AG08396 (cell line): ENCODE results near the gene PHRF1.

Experiments
- DNase-seq: peaks from one replicate; pipeline ENCODE4 v3.0.0; 2012; ENCODE audit warnings: low spot score, mixed read lengths

Gene PHRF1

DNA sequence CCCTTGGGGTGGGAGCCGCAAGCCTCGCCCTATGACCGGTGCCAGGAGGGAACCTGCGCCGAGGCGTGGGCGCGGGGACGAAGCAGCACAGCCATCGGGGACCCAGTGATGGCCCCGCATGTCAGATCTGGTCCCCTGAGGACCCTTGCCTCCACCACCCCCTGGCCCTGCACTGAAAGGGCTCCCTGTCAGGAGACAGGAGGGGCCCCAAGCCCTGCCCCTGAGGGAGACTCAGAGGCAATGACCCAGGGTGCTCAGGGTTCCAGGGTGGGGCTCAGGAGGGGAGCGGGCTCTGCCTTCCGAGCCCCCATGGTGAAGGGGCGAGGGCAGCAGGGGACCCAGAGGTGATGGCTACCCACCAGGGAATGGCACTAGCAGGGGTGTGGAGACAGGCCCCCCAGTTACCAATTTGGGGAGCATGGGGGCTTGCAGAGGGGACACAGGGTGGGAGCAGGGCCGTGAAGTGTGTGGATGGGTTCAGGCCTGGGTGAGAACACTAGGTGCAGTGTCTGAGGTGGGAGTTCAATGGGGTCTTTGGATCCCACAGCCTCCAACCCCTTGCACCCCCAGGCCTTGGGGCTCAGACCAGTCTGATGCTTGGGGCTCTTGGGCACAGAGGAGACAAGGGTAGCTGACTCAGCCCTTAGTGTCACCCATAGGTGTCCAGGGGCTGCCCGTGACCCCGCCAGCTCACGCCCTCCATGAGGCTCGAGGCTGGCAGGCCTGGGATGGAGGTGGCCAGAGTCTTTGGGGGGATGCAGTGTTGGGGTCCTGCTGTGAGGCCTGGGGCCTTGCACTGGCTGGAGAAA is 38.4 kb upstream of the PHRF1 start:
- DNase-seq = peak; percentile 48

DNA sequence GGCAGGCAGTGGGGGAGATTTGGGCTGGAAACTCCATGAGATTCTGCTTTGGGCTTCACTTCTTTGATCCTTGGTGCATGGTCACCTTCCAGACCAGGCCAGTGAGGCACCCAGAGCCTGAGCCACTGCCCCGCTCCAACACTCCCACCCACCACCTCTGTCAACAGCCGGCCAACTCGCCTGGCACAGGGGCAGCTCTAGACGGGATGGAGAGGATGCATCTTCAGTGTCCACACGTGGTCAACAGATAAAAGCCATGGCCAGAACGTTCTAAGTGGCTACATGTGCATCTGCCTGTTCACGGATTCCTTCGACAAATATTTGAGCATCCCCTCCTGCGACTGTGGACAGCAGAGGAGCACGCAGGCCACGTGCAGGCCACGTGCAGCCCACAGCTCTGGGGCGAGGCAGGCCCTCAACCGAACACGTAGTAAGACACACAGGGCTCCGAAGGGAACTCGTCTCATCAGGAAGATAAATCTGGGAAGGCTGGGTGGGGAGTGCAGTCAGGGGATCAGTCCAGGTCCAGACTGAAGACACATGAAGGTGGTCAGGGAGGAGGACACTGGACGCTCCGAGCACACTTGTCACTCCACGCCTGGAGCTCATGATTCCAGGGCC is 37.7 kb upstream of the PHRF1 start:
- DNase-seq = no peak

DNA sequence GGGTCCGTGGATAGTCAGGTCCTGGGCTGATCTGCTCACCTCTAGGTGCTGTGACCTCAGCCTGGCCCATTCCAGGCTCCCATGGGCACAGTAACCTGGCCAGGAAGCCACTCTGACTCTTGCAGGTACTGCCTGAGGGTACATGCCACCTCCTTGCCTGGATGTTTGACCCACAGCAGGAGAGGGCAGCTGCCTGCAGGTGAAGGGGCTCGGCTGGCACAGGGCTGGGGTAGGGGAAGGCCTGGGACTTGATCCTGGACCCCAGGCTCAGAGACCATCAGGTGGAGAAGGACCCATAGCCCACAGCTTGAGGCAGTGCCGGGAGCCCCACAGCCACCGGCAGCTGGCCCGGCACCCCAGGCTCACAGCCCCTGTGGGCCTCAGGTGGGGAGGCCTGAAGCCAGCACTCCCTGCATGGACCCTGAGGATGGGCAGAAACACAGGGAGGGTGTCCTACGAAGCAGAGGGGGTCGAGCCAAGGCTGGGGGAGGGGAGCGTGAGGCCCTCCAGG is 36.2 kb upstream of the PHRF1 start:
- no peak for DNase-seq

DNA sequence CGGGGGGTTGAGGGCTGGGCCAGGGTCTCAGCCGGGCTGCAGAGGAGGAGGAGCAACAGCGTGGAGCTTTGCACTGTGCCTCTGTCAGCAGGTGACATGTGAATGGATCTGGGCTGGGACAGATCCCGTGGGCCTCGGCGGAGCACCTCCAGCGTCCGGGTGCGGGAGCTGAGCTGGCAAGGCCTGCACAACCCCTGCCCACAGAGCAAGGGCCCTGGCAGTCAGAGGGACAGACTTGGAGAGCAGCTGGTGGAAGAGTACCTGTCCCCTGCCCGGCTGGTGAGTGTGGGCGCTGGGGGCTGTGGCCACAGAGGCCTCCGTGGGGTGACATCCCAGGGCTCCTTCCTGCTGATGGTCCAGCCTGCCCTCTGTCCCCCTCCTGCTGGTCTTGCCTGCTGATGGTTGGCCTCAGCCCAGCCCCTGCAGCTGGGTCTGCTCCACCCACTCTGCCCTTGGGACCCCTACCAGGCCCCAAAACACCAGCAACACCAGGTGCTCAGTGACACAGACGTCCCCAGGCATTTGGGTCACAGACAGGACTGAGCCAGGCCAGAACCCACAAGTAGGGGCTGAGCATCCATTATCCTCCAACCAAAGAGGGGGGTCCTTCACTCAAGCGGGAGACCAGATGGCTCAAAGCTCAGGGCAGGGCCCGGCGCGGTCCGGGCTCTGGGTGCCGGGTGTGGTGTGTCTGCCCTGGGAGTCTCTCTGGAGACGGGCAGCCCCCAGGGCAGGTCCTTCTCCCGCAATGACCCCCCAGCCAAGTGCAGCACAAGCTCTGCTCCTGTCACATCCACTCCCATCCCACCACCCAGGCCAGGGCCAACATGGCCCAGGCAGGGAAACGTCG is 35.5 kb upstream of the PHRF1 start:
- no peak for DNase-seq

DNA sequence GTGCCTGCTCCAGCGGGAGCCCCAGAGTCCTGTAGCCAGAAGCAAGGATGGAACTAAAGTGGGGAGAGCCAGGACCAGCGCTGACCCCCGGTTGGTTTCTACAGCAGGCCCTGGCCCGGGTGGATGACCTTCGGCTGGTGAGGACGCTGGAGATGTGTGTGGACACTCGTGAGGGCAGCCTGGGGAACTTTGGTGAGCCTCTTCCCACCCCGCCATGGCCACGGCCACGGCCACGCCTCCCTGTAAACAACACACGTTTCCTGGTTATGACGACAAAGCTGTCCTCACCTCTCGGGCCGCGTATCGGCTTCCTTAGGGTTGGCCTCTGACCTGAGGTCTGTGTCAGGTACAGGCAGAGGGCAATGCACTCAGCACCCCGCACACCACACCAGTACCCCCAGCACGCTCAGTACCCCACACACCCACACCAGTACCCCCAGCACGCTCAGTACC is 34.8 kb upstream of the PHRF1 start:
- no peak for DNase-seq

DNA sequence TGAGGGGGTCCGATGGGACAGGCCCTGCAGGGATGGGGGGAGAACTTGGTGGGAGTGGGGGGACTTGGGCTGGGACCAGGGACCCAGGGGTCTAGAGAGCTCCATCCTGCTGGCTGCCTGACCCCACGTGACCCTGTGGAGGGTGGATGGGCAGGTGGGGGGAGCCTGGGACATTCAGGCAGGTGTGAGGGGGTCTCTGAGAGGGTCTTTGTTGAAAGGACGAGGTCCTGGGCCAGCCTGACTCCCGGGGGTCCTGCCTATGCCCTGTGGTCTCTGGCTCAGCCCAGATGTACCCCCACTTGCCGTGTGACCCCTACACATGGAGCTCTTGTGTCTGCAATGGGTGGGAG is 31.5 kb upstream of the PHRF1 start:
- DNase-seq = no peak

DNA sequence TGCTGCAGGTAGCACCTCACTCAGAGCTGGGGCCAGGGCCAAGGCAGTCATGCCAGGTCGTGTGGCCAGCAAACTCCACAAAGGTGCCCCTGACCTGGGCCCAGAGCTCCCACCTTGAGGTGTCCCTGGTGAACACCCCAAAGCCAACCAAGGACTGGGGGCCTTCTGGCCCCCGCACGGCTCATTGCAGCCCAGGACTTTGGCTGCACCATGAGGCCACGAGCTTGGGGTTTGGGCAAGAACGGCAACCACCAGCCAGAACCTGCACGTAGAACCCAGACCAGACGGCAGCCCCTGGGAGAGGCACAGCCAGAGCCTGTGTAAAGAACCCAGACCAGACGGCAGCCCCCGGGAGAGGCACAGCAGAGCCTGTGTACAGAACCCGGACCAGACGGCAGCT is 31.1 kb upstream of the PHRF1 start:
- DNase-seq = no peak

DNA sequence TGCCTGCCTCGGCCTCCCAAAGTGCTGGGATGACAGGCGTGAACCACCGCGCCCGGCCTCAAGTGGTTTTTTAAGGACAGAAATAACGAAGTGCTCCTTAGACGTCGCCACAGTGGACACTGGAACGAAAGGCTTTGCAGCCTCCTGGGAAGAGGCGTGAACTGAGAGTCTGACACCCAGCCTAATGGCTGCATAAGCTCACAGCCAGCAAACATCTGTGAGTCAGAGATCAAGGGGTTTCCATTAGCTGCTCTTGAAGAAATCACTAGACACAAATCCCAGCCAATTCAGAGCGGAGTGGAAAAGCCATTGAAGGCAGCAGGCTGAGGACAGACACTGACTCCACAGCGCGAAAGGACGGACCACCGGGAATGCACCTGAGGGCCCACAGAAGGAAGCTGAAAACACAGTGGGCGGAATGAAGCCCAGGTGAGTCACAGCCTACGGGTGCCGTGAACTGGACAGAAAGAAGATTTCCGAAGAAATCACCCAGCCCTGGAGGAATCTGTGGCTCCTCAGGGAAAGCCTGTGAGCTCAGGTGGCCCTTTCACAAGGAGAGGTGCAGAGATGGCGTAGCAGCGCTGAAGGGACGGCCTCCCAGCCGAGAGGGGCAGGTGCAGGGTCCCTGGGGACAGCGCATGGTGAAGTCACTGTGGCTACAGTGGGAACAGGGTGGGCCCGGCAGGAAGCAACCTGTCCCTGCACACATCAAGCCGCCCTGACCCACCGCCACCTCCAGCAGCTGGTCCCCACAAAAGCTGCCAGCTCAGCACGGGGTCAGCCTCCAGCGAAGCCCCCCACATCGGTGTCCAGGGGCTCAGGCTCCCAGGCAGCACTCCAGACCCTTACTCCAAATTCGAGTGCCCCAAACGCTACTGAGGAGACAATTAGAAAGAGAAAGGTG is 27.3 kb upstream of the PHRF1 start:
- no peak for DNase-seq

DNA sequence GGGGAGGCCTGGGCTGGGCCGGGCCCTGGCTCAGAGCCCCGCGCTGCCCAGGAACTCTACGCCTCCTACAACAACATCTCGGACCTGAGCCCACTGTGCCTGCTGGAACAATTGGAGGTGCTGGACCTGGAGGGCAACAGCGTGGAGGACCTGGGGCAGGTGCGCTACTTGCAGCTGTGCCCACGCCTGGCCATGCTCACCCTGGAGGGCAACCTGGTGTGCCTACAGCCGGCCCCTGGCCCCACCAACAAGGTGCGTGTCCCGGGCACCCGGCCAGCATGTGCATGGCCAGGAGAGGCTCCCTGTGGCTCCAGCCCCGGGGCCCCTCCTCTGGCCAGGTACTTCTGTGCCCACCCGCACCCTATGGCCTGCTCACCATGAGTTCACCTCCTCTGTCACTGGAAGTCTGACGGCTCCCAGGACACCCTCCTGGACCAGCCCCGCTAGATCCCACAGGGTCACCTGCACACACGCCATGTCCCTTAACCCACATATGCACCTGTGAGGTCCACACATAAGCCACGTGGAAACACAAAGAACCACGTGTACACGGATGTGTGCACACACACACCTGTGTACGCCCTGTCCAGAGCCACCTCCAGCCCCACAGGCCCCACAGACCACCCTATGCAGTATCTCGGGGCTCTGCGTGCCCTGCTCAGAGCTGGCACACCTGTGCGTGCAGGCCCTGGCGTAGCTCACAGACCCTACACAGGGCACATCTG is 26.1 kb upstream of the PHRF1 start:
- DNase-seq = no peak

DNA sequence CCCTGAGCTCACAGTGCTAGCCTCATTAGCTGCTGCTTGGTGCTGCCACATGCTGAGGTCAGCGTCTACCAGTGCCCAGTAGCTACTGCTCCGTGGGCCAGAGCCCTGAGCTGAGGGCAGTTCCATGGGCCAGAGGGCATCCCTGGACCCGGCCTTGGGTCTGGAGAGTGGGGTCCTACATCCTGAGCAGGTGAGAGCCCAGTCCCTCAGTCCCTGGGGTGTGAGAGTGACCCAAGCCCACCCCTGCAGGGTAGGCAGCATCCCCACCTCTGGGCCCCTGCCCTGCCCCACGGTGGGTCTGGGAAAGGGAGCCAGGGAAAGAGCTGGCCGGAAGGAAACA is 25.6 kb upstream of the PHRF1 start:
- no peak for DNase-seq

DNA sequence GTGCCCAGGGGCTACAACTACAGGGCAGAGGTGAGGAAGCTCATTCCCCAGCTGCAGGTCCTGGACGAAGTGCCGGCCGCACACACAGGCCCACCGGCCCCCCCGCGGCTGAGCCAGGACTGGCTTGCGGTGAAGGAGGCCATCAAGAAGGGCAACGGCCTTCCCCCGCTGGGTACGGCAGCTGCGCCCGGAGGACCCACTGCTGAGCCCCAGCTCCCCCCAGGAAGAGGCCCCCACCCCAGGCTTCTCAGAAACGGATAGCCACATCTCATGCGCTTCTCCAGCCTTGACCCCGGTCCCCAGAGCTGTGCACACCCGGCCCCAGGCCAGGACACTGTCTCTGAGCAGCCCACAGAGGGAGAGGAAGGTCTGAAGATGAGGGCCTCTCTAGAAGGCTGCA is 25.1 kb upstream of the PHRF1 start:
- no peak for DNase-seq

DNA sequence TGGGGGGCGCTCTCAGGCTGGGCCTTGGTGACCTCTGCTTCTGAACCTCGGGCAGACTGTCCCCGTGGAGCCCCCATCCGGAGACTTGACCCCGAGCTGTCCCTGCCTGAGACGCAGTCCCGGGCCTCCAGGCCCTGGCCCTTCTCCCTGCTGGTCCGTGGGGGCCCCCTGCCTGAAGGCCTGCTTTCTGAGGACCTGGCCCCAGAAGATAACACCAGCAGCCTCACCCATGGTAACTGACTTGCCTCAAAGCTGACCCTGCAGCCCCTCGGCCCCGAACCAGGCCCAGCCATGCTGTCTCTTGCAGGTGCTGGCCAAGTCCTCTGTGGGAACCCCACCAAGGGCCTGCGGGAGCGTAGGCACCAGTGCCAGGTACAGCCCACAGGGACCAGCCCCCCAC is 24.7 kb upstream of the PHRF1 start:
- no peak for DNase-seq

DNA sequence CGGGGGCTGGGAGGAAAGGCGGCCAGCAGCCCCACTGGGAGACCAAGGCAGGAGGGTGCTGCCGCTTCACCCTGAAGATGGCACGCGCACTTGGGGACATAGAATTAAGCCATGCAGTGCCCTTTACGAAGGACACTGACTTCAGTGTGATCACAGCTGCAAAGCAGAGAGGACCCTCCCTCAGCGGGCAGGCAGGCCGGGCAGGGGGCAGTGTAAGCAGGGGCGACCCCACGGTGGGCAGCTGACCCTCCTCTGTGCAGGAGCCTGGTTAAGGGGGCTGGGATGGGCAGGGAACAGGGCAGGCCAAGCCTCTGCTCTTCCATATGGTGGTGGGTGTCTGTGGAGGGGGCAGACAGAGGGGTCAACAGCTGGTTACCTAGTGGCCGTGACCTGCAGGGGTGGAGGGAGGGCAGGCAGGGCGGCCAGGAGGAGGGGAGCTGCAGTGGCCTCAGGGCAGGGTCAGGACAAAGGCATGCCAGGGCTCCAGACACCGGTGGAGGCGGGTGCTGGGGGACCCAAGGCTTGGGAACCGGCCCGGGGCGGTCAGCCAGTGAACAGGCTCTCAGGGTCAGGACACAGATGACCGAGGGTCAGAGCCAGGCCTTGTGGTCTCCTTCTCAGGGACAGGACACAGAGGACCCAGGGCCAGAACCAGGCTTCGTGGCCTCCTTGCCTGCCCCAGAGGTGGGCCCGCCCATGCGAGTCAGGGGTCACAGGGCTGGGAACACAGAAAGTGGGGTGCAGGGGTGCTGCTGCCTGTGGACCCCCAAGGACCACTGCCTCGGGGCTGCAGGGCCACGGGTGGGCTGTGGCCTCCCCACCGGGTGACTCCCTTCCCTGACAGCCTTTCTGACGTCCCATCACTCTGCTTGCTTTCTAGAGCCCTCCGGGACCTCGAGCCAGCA is 22.9 kb upstream of the PHRF1 start:
- DNase-seq = no peak

DNA sequence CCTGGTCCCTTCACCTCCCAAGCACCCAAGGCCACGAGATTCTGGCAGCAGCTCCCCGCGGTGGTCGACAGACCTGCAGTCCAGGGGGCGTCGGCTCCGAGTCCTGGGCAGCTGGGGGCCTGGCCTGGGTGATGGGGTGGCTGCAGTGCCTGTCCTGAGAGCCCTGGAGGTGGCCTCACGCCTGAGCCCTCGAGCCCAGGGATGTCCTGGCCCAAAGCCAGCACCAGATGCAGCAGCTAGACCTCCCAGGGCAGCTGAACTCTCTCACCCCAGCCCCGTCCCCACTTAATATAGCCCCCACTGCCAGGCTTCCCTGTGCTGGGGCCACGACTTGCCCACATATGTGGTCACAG is 22.3 kb upstream of the PHRF1 start:
- no peak for DNase-seq

DNA sequence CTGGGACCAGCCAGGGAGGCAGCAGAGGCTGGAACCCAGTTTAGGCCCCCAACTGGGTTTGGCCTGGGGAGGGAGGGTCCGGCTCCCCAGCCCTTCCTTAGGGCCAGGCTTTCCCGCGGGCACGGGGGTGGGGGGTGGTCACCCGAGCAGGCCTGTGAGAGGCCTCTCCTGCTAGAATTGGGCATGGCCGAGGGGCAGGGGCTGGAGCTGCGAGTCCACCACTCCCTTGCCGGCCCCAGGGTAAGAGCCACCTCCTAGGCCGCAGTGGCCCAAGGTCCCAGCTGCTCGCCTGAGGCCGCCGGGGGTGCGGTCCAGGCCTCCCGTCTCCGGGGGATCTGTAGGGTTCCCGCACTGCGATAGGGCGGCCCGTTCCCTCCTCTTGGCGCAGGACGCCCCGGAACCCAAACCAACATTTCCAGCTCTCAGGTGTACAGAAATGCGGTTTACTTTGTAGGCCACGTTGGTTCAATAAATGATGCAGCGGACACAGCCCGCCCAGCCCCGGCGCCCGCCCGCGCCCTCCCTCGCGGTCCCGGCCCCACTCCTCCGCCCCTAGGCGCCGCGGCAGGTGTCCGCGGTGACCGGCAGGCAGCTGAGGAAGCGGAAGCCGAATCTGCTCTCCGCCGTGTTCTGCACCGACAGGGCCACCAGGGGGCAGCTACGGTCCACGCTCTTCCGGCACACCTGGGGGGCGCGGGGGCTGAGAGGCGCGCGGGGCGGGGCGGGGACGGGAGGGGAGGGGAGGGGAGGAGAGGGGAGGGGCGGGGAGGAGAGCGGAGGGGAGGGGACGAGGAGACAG is 21.6 kb upstream of the PHRF1 start:
- DNase-seq = peak; percentile 74

DNA sequence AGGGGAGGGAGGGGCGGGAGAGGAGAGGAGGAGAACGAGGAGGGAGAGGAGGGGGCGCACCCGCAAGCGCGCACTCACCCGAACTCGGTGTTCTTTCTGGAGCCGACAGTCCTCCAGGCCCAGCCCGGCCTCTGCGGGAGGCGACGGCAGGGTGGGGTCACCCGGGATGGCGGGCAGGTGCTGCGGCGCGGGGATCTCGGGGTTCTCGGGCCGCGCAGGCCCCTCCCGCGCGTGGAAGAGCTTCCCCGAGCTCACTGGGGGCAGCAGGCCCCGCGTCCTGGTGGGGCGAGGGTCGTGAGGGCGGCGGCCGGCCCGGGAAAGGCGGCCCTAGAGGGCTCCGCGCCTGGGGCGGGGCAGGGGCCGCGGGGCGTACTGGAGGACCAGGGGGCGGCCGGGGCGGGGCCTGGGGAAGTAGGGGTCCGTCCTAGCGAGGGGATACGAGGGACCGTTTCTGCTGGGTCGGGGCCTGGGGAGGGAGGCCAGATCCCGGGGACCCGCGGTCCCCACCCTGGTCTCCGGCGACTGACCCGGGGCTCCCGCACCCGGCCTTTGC is 21.0 kb upstream of the PHRF1 start:
- no peak for DNase-seq

DNA sequence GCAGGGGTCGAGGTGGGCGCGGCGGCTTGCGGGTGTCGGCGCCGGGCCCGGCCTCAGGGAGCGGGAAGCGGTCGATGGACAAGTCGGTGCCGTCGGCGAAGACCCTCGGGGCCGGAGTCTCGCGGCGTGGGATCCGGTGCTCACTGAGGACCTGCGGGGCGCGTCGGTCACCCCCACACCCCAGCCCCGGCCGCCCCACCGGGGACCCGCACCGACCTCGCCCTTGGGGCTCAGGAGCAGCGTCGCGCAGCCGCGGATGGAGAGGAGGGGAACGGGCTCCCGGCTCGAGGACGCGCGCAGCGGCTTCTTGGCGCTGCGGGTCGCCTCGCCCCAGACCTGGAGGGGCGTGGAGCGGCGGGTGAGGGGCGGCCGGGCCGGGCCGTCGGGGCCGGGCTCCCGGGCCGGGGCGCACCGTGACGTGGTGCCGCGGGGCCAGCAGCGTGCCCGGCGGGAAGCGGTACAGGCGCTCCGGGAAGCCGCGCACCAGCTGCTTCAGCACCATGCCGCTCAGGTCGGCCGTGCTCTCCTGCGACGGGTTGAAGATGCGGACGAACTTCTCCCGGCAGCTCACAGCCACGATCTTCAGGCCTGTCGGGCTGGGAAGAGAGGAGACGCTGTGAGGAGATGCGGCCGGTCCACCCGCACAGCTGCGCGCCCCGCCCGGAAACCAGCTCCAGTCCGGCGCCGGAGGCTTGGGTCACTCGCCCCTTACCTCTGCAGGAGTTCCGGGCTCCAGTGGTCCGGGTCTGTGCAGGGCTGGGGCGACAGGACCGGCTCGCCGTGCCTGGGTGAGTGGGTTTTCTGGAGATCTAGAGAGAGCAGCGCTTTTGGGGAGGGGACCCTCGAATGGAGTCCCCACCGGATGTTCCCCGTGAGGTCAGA is 20.2 kb upstream of the PHRF1 start:
- DNase-seq = no peak

DNA sequence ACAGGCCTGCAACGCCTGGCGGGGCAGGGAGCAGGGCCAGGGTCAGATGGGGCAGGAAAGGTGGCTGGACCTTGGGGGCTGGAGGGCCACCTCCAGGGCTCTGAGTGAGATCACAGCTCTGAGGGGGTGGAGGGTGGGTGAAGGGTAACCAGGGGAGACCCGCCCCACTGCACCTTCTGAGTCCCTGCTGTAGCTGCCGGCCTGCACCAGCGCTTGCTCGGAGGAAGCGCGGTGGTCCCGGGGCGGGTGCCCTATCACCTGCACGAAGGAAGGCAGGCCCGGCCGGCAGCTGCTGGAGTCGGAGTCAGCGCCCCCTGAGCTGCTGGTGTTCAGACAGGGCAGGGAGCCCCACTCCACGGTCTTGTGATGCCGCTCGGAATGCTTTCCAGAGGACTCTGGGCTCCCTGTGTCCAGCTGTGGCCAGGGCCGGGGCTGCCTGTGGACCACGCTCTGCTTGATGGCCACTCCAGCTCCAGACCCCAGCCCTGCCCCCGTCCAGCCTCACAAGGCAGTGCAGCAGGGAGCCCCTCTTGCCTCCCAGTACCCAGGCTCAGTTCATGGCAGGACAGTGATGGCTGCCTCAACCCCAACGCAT is 19.5 kb upstream of the PHRF1 start:
- no peak for DNase-seq
